MCF 10A (cell line): Measurements from ENCODE around the gene DNAH9. TPM values are rescaled to one million over a fixed set of nuclear protein-coding genes. Genes with fewer than 3 reads are reported as not detected.

ENCODE experiments used
- BruUV-seq: library from RNA; stranded (reverse); fragments of 400-500 nt; replicated peaks from 2 replicates; lab custom pipeline; 2021; lab: Mats Ljungman, UMichigan
- CTCF ChIA-PET: fragments of 300-600 bp; sonication (Branson Sonifier 250); formaldehyde crosslinking; extraction: SDS; loops from one replicate; lab custom pipeline; 2021; ENCODE audit warnings: antibody characterized with exemption, inconsistent platforms; lab: Yijun Ruan, JAX
- POLR2A ChIA-PET: fragments of 300-600, 350-650 bp; sonication (Branson Sonifier 250); formaldehyde crosslinking; extraction: SDS; loops from one replicate; lab custom pipeline; 2020; ENCODE audit warnings: antibody characterized with exemption, inconsistent platforms; lab: Yijun Ruan, JAX
- DNase-seq: peaks from one replicate; pipeline ENCODE4 v3.0.0-alpha.2; 2018; ENCODE audit not compliant: unreplicated experiment
- H3K27ac Mint-ChIP-seq: one replicate; pipeline ENCODE4 v1.8.0; 2022; ENCODE audit warnings: mild to moderate bottlenecking, low read depth, mixed read lengths; ENCODE audit not compliant: unreplicated experiment
- H3K27me3 Mint-ChIP-seq: one replicate; pipeline ENCODE4 v1.8.0; 2022; ENCODE audit warnings: mixed read lengths; ENCODE audit not compliant: insufficient read depth, unreplicated experiment
- H3K36me3 Mint-ChIP-seq: one replicate; pipeline ENCODE4 v1.8.0; 2022; ENCODE audit warnings: mild to moderate bottlenecking, moderate library complexity, mixed read lengths; ENCODE audit not compliant: insufficient read depth, unreplicated experiment
- H3K4me1 Mint-ChIP-seq: one replicate; pipeline ENCODE4 v1.8.0; 2022; ENCODE audit warnings: mixed read lengths; ENCODE audit not compliant: insufficient read depth, unreplicated experiment
- H3K4me3 Mint-ChIP-seq: one replicate; pipeline ENCODE4 v1.8.0; 2022; ENCODE audit warnings: mild to moderate bottlenecking, moderate library complexity, mixed read lengths; ENCODE audit not compliant: unreplicated experiment
- H3K9me3 Mint-ChIP-seq: one replicate; pipeline ENCODE4 v1.8.0; 2022; ENCODE audit warnings: mixed read lengths; ENCODE audit not compliant: unreplicated experiment
- CTCF ChIP-seq: fragments of 200-600 bp; IDR thresholded peaks from one replicate; pipeline ENCODE4 v1.8.0; 2022; ENCODE audit warnings: antibody characterized with exemption, mild to moderate bottlenecking; ENCODE audit not compliant: unreplicated experiment
- intact Hi-C: fragments of 100-400 bp; cut with micrococcal nuclease; formaldehyde crosslinking; loops from 2 replicates; pipeline ENCODE4 v1.14.1; 2022
- total RNA-seq: library from RNA; stranded (reverse); gene quantifications from 2 replicates; pipeline ENCODE4 v1.2.3, GENCODE V29; 2022

The DNAH9 gene
- total RNA-seq, 1 experiment from 2014 or later: 0.44 TPM

- Mint-ChIP-seq H3K36me3 (no peaks in the 10 kb centered on the region), H3K9me3 (no peaks in the 10 kb centered on the region), H3K4me1 (no peaks in the 10 kb centered on the region), H3K27me3 (no peaks in the 10 kb centered on the region), H3K4me3 (no peak overlapping the region), H3K27ac (no peak overlapping the region)
- intact Hi-C loops: no loop called here
- POLR2A ChIA-PET: no interaction called here
- CTCF ChIA-PET: no interaction called here
- no TSS peak for BruUV-seq
- no peak for TF ChIP-seq CTCF
- DNase-seq: no peak
Observed at GRCh38 chr17:11795906-11796305, 197.6 kb downstream of the DNAH9 start.

GRCh38 chr17:11797803-11798202 is 199.5 kb downstream of the DNAH9 start:
- no peak overlapping the region for H3K27ac Mint-ChIP-seq
- intact Hi-C loops: no loop called here
- no peaks in the 10 kb centered on the region for H3K9me3 Mint-ChIP-seq
- no peak for TF ChIP-seq CTCF
- no TSS peak for BruUV-seq
- H3K27me3 Mint-ChIP-seq: no peaks in the 10 kb centered on the region
- H3K36me3 Mint-ChIP-seq: no peaks in the 10 kb centered on the region
- POLR2A ChIA-PET: no interaction called here
- H3K4me3 Mint-ChIP-seq: no peak overlapping the region
- no peak for DNase-seq
- no peaks in the 10 kb centered on the region for H3K4me1 Mint-ChIP-seq
- CTCF ChIA-PET: interaction anchor here (0.6 kb wide), 1 partner anchor 317 kb away, joined by 3 read pairs; no protein-coding TSS in a partner anchor

- ChIA-PET POLR2A (no interaction called here), CTCF (interaction anchor here (0.6 to 1.2 kb wide), 3 partner anchors 18 to 852 kb away, joined by 3 to 5 read pairs (median 3); no protein-coding TSS in a partner anchor)
- no peaks in the 10 kb centered on the region for H3K36me3 Mint-ChIP-seq
- BruUV-seq: no TSS peak
- intact Hi-C loops: no loop called here
- no peaks in the 10 kb centered on the region for H3K27me3 Mint-ChIP-seq
- no peaks in the 10 kb centered on the region for H3K9me3 Mint-ChIP-seq
- DNase-seq: no peak
- no peak overlapping the region for H3K4me3 Mint-ChIP-seq
- H3K4me1 Mint-ChIP-seq: no peaks in the 10 kb centered on the region
- TF ChIP-seq CTCF: no peak
- H3K27ac Mint-ChIP-seq: no peak overlapping the region
Observed at GRCh38 chr17:11803231-11803969, 205.1 kb downstream of the DNAH9 start.

- Mint-ChIP-seq H3K9me3 (no peaks in the 10 kb centered on the region), H3K36me3 (no peaks in the 10 kb centered on the region), H3K4me3 (no peak overlapping the region), H3K4me1 (no peaks in the 10 kb centered on the region), H3K27ac (no peak overlapping the region), H3K27me3 (no peaks in the 10 kb centered on the region)
- DNase-seq: no peak
- no TSS peak for BruUV-seq
- TF ChIP-seq CTCF: no peak
- CTCF ChIA-PET: interaction anchor here (0.6 kb wide), 2 partner anchors 24 to 131 kb away, joined by 3 to 4 read pairs; no protein-coding TSS in a partner anchor
- intact Hi-C loops: no loop called here
- POLR2A ChIA-PET: no interaction called here
Observed at GRCh38 chr17:11805138-11805537, 206.9 kb downstream of the DNAH9 start.
